Measurements from ENCODE around the gene TAPT1.

Gene TAPT1

DNA sequence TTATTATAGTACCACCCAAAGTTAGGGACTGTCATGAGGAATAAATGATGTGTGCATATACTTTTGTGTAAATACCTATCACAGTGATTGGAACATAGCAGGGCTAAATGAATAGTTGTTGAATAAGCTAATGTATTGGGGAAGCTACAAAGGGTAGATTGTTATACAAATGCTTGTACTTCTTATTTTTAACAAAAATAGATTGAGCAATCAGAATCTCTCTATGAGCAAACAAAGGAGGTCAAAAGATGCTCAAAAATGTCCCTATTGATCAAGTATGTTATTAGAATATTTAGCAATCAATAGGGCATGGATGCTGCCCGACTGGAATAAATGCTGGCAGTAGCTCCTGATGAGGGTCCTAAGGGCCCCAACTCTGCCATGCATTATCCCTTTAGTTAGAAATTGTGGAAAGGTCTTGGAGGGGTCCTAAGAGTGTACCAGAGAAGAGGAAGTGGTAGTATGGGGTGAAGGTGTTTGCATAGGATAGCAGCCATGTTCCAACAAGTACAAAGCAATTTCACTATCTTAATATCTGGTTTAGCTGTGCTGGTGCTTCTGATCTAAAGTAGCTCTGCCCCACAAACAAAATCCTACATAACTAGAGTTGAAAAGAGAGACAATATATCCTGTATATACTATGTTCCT lies 33.1 kb upstream of the TAPT1 start:
- peaks cover 4% of the 10 kb centered on the region for H3K4me1 ChIP-seq (ENCODE audit: insufficient read depth, low read length, poor library complexity, severe bottlenecking)
- no peak overlapping the region for H3K4me2 ChIP-seq (ENCODE audit: low read depth, low read length, poor library complexity, severe bottlenecking)
- no peaks in the 10 kb centered on the region for H3F3A ChIP-seq (ENCODE audit: low read depth)
- no peak for TF ChIP-seq EZH2phosphoT487 (IDR thresholded peaks at IDR 0.05; ENCODE audit: borderline replicate concordance)
- TF ChIP-seq, protein P1, sequence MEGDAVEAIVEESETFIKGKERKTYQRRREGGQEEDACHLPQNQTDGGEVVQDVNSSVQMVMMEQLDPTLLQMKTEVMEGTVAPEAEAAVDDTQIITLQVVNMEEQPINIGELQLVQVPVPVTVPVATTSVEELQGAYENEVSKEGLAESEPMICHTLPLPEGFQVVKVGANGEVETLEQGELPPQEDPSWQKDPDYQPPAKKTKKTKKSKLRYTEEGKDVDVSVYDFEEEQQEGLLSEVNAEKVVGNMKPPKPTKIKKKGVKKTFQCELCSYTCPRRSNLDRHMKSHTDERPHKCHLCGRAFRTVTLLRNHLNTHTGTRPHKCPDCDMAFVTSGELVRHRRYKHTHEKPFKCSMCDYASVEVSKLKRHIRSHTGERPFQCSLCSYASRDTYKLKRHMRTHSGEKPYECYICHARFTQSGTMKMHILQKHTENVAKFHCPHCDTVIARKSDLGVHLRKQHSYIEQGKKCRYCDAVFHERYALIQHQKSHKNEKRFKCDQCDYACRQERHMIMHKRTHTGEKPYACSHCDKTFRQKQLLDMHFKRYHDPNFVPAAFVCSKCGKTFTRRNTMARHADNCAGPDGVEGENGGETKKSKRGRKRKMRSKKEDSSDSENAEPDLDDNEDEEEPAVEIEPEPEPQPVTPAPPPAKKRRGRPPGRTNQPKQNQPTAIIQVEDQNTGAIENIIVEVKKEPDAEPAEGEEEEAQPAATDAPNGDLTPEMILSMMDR (conservative IDR thresholded peaks at IDR 0.05; ENCODE audit: low read length): no peak
- H3K79me2 ChIP-seq (ENCODE audit: insufficient read depth, low read length): no peaks in the 10 kb centered on the region
- H4K20me1 ChIP-seq (ENCODE audit: insufficient read depth, low read length, poor library complexity, severe bottlenecking): no peaks in the 10 kb centered on the region
- no peaks in the 10 kb centered on the region for H3K27me3 ChIP-seq (ENCODE audit: insufficient read depth, low read length, poor library complexity, severe bottlenecking)
- no peak overlapping the region for H3K4me3 ChIP-seq (ENCODE audit: low read length, poor library complexity, severe bottlenecking)
- no peaks in the 10 kb centered on the region for H3K36me3 ChIP-seq (ENCODE audit: insufficient read depth, low read length)
- H2AFZ ChIP-seq (ENCODE audit: low read length): no peak overlapping the region
- no peaks in the 10 kb centered on the region for H3K9me2 ChIP-seq (replicated peaks; ENCODE audit: low read depth, low read length)
- H3K9me3 ChIP-seq (ENCODE audit: insufficient read depth, low read depth, low read length): no peaks in the 10 kb centered on the region
- H3K9ac ChIP-seq (ENCODE audit: low read depth, low read length, poor library complexity, severe bottlenecking): no peak overlapping the region

DNA sequence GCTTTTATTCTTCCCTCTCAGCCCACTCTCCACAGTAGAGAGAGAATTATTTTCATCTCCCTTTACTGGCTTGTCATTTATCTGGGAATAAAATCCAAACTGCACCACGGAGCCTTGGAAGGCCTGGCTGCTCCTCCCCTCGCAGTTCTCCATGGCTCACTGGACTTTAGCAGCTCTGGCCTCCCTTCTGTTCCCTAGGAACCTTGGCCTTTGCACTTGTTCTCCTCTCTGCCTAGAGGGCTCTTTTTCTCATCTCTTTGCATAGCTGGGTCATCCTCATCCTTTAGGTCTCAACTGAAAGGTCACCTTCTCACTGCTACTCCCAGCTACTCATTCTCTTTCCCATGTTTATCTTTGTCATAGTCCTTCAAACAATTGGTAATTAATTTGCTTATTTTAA lies 31.3 kb upstream of the TAPT1 start:
- Histone ChIP-seq H3K4me1 (ENCODE audit: insufficient read depth, low read length, poor library complexity, severe bottlenecking) (peaks cover 4% of the 10 kb centered on the region), H3K27me3 (ENCODE audit: insufficient read depth, low read length, poor library complexity, severe bottlenecking) (no peaks in the 10 kb centered on the region), H2AFZ (ENCODE audit: low read length) (no peak overlapping the region), H3K4me3 (ENCODE audit: low read length, poor library complexity, severe bottlenecking) (no peak overlapping the region), H4K20me1 (ENCODE audit: insufficient read depth, low read length, poor library complexity, severe bottlenecking) (no peaks in the 10 kb centered on the region), H3K9ac (ENCODE audit: low read depth, low read length, poor library complexity, severe bottlenecking) (no peak overlapping the region), H3K9me3 (ENCODE audit: insufficient read depth, low read depth, low read length) (no peaks in the 10 kb centered on the region), H3K79me2 (ENCODE audit: insufficient read depth, low read length) (no peaks in the 10 kb centered on the region), H3F3A (ENCODE audit: low read depth) (no peaks in the 10 kb centered on the region), H3K36me3 (ENCODE audit: insufficient read depth, low read length) (no peaks in the 10 kb centered on the region), H3K4me2 (ENCODE audit: low read depth, low read length, poor library complexity, severe bottlenecking) (no peak overlapping the region), H3K9me2 (replicated peaks; ENCODE audit: low read depth, low read length) (no peaks in the 10 kb centered on the region)
- TF ChIP-seq, protein P1 (conservative IDR thresholded peaks at IDR 0.05; ENCODE audit: low read length): no peak
- TF ChIP-seq EZH2phosphoT487 (IDR thresholded peaks at IDR 0.05; ENCODE audit: borderline replicate concordance): no peak

DNA sequence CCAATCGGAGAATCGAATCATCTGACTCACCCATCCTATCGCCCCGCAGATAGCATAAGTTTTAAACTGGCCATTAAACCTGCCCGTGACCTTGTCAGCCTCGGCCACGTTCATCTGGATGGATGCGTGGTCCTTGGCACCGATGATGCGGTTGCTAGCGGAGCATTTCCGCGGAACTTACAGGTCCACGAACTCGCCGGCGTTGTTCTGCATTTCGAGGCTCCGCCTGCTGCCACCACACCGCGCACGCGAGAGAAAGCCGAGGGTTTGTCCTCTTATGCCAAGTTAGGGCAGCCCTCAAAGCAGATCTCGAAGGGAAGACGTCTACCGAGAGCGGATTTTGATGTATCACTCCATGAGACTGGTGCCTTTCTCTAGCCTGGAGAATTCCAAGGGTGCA lies 30.1 kb upstream of the TAPT1 start:
- Histone ChIP-seq H3F3A (ENCODE audit: low read depth) (no peaks in the 10 kb centered on the region), H3K9me2 (replicated peaks; ENCODE audit: low read depth, low read length) (no peaks in the 10 kb centered on the region)
- no peak for TF ChIP-seq EZH2phosphoT487 (IDR thresholded peaks at IDR 0.05; ENCODE audit: borderline replicate concordance)
- TF ChIP-seq, protein P1 (conservative IDR thresholded peaks at IDR 0.05; ENCODE audit: low read length): no peak

More for the DNA sequence above, 30.1 kb upstream of the TAPT1 start:
- no peaks in the 10 kb centered on the region for H3K36me3 ChIP-seq (ENCODE audit: insufficient read depth, low read length)
- no peak overlapping the region for H3K4me2 ChIP-seq (ENCODE audit: low read depth, low read length, poor library complexity, severe bottlenecking)
- no peaks in the 10 kb centered on the region for H3K79me2 ChIP-seq (ENCODE audit: insufficient read depth, low read length)
- H3K27me3 ChIP-seq (ENCODE audit: insufficient read depth, low read length, poor library complexity, severe bottlenecking): no peaks in the 10 kb centered on the region
- H3K9ac ChIP-seq (ENCODE audit: low read depth, low read length, poor library complexity, severe bottlenecking): no peak overlapping the region
- H4K20me1 ChIP-seq (ENCODE audit: insufficient read depth, low read length, poor library complexity, severe bottlenecking): no peaks in the 10 kb centered on the region
- no peak overlapping the region for H2AFZ ChIP-seq (ENCODE audit: low read length)
- no peaks in the 10 kb centered on the region for H3K4me1 ChIP-seq (ENCODE audit: insufficient read depth, low read length, poor library complexity, severe bottlenecking)
- no peak overlapping the region for H3K4me3 ChIP-seq (ENCODE audit: low read length, poor library complexity, severe bottlenecking)
- no peaks in the 10 kb centered on the region for H3K9me3 ChIP-seq (ENCODE audit: insufficient read depth, low read depth, low read length)

Data from Loucy (cell line).